GM19239 (cell line): ENCODE measurements around the gene ACHE.
"Not testable (repeated sequence)": the region's sequence is repeated elsewhere in the genome, so short reads cannot be mapped to it uniquely, and the experiment has no call there.

ENCODE experiments used
- DNase-seq: peaks from one replicate; pipeline ENCODE4 v3.0.0; 2011; ENCODE audit warnings: low spot score; ENCODE audit not compliant: insufficient read length
- FAIRE-seq: peaks from 2 replicates; lab custom pipeline; 2011; peaks lifted over from hg19 to GRCh38; lab: Jason Lieb, UNC

Gene ACHE

DNA sequence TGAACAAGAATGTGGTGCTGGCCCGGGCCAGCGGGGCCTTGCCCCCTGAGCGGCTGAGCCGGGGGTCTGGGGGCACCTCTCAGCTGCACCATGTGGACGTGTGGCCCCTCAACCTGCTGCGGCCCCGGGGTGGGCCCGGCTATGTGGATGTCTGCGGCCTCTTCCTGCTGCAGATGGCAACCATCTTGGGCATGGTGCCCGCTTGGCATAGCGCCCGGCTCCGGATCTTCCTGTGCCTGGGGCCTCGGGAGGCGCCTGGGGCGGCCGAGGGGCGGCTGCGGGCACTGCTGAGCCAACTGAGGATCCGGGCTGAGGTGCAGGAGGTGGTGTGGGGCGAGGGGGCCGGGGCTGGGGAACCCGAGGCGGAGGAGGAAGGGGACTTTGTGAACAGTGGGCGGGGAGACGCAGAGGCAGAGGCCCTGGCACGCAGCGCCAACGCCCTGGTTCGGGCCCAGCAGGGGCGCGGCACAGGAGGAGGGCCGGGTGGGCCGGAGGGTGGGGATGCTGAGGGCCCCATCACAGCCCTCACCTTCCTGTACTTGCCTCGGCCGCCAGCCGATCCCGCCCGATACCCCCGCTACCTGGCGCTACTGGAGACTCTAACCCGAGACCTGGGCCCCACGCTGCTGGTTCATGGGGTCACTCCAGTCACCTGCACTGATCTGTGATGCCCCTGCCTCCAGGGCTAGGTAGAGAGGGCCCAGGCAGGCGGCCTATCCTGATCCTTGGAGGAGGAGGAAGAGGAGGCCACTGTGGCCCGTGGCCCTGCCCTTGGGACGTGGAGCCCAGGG is 29.6 kb downstream of the ACHE start:
- no peak for FAIRE-seq
- DNase-seq: no peak

DNA sequence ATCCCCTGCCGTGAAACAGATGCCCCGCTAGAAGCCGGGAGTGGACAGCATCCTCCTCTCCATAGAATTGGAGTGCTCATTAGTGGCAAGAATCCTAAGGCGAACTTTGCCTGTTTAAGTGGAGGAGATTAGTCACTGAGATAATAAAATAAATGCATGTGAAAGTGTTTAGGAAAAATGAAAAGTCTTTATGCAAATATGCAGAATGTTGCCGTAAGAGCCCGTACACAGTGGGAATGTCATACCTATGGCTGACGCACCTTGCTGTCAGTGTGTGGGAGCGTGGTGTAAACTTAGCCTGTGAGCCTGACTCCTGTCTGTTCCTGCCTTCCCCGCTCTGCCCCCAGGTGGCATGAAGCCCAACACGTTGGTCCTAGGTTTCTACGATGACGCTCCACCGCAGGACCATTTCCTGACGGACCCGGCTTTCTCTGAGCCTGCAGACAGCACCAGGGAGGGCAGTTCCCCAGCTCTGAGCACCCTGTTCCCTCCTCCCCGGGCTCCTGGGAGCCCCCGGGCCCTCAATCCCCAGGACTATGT is 30.2 kb downstream of the ACHE start:
- DNase-seq (no peak), FAIRE-seq (no peak)

DNA sequence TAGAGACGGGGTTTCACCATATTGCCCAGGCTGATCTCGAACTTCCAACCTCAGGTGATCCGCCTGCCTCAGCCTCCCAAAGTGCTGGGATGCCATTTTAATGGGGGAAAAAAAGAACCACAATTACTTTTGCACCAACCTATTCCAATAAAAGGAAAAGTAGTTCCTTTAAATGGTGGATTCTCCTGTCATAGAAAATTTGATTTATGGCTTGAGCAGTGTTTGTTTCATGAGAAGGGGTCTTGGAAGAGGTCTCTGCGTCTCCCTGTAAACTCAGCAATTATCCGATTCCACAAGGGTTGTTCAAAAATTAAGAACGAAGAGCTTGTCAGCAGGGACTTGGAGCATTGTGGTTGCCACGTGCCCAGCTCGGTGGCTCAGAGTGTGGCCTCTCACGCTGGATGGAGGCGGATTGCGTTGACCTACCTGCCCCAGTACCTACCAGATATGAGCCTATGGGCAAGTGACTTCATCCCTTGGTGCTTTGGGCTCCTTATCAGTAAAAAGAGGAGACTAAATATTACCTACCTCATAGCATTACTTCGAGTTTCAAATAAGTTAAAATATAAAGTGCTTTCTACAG is 31.3 kb downstream of the ACHE start:
- DNase-seq (no peak), FAIRE-seq (no peak)

DNA sequence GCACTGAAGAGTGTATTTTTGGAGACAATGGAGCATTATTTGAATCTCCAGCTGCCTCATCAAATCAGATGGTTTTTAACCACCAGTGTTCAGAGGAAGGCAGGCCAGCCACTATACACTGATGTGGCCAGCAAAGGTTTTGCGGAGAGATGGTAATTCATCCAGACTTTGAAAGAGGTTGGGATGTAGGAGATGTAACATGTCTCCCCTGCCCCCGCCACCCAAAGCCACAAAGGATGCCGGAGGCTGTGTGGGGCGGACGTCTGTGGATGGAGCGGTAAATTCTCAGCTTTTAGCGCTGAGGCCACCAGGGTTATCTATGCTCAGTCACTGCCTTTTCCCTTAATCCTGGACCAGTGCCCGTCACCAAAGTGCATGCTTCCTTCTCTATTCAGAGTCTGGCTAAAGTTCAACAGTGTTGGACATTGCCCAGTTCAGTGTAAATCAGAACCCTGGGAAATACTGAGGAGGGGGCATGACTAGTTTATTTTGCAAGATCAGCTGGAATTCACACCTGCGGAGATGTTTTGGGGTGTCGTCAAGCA is 32.2 kb downstream of the ACHE start:
- FAIRE-seq: no peak

DNA sequence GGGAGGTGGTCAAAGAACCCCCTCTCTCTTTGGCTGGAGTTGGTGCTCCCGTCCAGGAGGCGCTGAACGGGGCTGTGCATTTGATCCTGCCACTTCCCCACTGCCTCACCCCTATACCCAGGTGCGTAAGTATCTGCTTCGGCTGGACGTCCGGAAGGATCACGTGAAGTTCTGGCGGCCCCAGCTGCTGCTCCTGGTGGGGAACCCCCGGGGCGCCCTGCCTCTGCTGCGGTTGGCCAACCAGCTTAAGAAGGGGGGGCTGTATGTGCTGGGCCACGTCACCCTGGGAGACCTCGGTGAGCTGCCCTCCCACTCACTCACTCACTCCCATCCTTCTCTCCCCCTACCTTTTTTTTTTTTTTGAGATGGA is 34.1 kb downstream of the ACHE start:
- DNase-seq: no peak
- FAIRE-seq: no peak

More for the DNA sequence above, 32.2 kb downstream of the ACHE start:
- no peak for DNase-seq

DNA sequence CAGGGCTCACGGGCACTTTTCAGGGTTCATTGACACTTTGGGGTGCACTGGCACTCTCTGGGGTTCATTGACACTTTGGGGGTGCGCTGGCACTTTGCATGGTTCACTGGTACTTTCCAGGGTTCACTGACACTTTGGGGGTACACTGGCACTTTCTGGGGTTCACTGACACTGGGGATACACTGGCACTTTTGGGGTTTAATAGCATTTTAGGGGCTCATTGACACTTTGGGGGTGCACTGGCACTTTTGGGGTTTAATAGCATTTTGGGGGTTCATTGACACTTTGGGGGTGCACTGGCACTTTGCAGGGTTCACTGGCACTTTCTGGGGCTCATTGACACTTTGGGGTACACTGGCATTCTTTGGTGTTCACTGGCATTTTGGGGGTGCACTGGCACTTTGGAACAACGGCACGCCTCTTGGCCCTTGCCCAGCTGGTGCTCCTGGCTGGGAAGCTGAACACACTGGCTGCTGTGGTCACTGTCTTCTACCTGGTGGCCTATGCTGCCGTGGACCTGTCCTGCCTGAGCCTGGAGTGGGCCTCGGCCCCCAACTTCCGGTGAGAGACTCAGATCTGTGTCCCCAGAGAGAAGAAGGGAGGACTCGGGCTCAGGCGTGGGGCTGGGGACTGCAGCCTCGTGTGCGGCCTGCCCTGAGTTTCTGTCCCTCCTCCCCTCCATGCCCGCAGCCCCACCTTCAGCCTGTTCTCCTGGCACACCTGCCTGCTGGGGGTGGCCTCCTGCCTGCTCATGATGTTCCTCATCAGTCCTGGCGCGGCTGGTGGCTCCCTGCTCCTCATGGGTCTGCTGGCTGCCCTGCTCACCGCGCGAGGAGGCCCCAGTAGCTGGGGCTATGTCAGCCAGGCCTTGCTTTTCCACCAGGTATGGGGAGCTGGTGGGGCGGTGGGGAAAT is 34.7 kb downstream of the ACHE start:
- no peak for DNase-seq
- no peak for FAIRE-seq

DNA sequence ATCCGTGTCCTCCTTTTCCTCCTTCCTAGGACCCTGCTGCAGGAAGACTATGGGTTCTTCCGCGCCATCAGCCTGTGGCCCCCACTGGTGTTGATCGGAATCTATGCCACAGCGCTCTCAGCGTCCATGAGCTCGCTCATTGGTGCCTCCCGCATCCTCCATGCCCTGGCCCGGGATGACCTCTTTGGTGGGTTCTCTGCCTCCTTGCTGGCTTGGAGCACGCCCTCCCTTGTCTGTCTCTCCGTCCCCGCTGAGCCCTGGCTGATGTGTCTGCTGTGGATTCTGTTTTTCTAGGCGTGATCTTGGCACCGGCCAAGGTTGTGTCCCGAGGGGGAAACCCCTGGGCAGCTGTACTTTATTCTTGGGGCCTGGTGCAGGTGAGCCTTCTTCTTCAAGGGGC is 35.8 kb downstream of the ACHE start:
- DNase-seq (no peak), FAIRE-seq (no peak)

DNA sequence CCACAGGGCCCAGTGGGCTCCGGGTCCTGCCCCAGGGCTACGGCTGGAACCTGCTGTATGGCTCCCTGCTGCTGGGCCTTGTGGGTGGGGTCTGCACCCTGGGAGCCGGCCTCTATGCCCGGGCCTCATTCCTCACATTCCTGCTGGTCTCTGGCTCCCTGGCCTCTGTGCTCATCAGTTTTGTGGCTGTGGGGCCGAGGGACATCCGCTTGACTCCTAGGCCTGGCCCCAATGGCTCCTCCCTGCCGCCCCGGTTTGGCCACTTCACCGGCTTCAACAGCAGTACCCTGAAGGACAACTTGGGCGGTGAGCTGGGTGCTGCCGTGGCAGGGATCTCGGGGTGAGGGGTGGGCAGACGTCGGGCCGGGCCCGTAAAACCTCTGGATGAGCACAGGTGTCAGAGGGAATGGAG is 38.8 kb downstream of the ACHE start:
- DNase-seq (no peak), FAIRE-seq (no peak)

DNA sequence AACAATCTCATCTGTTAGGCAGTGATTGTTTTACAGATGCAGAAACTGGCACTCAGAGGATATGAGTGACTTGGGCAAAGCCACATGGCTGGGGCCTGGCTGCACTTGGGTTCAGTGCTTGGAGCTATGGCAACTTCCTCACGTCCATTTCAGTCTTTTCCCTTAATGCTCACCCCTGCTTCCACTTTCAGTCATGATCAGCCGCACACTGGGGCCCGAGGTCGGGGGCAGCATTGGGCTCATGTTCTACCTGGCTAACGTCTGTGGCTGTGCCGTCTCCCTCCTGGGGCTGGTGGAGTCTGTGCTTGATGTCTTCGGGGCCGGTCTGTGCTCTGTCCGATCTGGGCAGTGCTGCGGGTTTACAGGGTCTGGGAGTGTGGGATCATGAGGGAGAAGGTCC is 40.2 kb downstream of the ACHE start:
- FAIRE-seq: no peak
- no peak for DNase-seq

DNA sequence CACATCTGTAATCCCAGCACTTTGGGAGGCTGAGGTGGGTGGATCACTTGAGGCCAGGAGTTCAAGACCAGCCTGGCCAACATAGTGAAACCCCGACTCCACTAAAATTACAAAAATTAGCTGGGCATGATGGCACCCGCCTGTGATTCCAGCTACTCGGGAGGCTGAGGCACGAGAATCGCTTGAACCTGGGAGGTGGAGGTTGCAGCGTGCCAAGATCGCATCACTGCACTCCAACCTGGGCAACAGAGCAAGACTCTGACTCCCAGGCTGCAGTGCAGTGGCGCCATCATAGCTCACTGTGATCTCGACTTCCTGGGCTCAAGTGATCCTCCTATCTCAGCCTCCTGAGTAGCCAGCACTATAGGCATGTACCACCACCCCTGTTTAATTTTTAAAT is 40.8 kb downstream of the ACHE start:
- not testable (repeated sequence) for FAIRE-seq

DNA sequence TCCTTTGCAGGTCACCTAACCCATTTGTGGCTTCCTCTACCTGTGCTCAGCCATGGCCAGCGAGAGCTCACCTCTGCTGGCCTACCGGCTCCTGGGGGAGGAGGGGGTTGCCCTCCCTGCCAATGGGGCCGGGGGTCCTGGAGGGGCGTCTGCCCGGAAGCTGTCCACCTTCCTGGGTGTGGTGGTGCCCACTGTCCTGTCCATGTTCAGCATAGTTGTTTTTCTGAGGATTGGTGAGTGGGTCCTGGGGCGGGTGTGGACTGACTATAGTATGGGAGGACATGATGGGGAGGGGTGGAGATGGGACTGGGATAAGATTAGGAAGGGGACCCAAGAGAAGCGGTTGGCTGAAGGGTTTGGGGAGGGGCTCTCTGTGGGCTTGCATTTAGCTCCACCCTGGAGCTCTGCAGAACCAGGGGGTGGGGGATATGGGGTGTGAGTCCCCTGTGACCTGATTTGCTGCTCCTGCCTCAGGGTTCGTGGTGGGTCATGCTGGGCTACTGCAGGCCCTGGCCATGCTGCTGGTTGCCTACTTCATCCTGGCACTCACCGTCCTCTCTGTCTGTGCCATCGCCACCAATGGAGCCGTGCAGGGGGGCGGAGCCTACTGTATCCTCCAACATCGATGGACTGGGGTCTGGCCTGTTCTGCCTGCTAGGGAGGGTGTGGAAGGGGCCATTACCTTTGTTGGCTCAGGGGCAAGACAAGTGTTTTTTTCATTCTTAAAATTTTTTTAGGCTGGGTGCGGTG is 41.4 kb downstream of the ACHE start:
- no peak for DNase-seq
- FAIRE-seq: no peak

More for the DNA sequence above, 40.8 kb downstream of the ACHE start:
- not testable (repeated sequence) for DNase-seq

DNA sequence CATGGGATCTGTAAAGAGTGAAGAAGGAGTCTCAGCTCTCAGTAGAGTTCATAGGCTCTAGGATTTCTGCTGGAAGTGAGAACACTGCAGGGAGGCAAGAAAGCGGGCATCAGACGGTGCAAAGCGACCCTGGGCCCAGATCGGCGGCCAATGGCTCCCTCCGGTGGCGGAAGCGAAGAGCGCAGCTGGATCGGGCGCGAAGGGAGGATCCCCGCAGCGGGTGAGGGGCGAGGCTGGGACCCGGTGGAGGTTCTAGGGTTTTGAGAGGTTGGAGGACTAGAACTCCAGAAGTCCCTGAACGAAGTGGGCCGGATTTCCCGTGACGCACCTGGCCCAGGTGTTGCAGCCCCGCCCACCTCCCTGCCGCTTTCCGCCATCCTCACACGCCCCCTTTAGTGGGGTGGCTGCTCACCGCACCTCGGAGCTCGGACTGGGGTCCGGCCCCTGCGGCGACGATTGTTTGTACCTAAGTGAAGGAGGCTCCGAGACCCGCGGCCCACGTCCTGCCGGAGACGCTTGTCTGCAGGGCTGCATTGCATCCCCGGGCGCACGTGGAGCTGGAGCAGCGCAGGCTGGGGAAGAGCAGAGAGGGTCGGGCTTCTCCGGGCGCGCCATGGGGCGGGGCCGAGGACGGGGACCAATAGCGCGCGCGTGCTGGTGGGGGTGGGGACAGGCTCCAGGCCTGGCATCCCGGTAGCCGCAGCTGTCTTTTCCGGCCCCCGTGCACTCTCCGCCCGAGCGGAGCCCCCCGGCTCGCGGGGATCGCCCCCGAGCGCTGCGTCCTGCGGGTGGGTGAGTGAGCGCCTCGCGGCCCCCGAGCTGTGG is 43.4 kb downstream of the ACHE start, which contains the start of gene SLC12A9:
SLC12A9 (plus strand) TSS at position 666 of the 825 bp plus-strand sequence. CDS start 1,485 bp downstream, outside the sequence.
- FAIRE-seq (peak; percentile 97), DNase-seq (peak; percentile 95)

DNA sequence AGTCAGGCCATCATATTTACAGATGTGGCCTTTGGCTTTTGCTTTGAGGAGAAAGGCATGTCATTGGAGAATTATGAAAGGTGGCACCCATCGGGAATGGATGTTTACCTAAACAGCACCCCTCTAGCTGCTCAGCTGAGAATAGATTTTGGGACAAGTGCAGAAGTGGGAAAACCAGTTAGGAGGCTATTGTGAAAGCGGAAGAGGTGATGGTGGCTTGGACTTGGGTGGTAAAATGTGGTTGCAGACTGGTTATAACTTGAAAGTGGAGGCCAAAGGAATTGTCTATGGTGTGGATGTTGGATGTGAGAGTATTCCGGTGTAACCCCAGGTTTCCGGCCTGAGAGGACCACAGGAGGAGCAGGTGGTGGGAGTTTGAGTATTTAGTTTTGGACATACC is 48.3 kb downstream of the ACHE start:
- DNase-seq: no peak
- FAIRE-seq: no peak

DNA sequence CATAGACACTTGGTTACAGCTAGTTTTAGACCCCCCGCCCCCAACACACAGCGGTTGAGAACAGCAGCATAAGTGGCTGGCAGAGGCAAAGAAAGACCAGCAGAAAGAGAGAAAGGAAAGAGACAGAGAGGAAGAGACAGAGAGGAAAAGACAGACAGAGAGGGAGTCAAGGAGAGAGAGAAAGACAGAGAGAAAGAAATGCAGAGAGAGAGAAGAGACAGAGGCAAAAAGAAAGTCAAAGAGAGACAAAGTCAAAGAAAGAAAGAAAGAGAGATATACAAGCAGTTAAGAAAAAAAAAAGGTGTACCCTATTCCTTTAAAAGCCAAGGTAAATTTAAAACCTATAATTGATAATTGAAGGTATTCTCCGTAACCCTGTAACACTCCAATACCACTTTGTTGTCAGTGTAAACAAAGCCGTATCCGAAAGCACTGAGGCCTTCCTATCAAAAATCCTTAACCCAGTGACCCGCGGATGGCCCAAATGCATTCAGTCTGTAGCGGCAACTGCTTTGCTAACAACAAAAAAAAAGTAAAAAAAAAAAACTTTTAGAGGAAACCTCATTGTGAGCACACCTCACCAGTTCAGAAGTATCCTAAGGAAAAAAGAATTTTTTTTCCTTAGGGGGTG is 55.1 kb downstream of the ACHE start:
- no peak for DNase-seq
- FAIRE-seq: no peak
